HG03565 (cell line): ENCODE measurements around the gene PPP1R15B.

Source experiments
- ATAC-seq: cut with Tn5 transposase; IDR thresholded peaks from one replicate; pipeline ENCODE4 v1.9.1; 2021; ENCODE audit warnings: mild to moderate bottlenecking, moderate library complexity; ENCODE audit not compliant: unreplicated experiment

Gene PPP1R15B

GRCh38 chr1:204367956-204368355 lies 43.7 kb downstream of the PPP1R15B start:
- no peak for ATAC-seq

GRCh38 chr1:204367193-204367858 lies 44.3 kb downstream of the PPP1R15B start:
- ATAC-seq, result no peak

GRCh38 chr1:204366759-204367158 lies 44.9 kb downstream of the PPP1R15B start:
- ATAC-seq, result no peak

GRCh38 chr1:204363335-204364114 lies 48.1 kb downstream of the PPP1R15B start:
- ATAC-seq, result peak; percentile 69

- ATAC-seq, result no peak
Observed at GRCh38 chr1:204362984-204363334, 48.7 kb downstream of the PPP1R15B start.

- no peak for ATAC-seq
Observed at GRCh38 chr1:204361781-204362180, 49.8 kb downstream of the PPP1R15B start.

GRCh38 chr1:204361341-204361771 lies 50.3 kb downstream of the PPP1R15B start:
- ATAC-seq, result no peak

- ATAC-seq, result no peak
Observed at GRCh38 chr1:204360314-204360713, 51.3 kb downstream of the PPP1R15B start.

- ATAC-seq, result no peak
Observed at GRCh38 chr1:204359474-204360255, 52.0 kb downstream of the PPP1R15B start, which contains the start of gene PLEKHA6. PLEKHA6 (minus strand) TSS chr1:204359929; CDS start chr1:204273727, 86,202 bp downstream.

GRCh38 chr1:204359131-204359473 lies 52.5 kb downstream of the PPP1R15B start:
- no peak for ATAC-seq

- ATAC-seq, result no peak
Observed at GRCh38 chr1:204358605-204359004, 53.0 kb downstream of the PPP1R15B start.

GRCh38 chr1:204357551-204358490 lies 53.8 kb downstream of the PPP1R15B start:
- ATAC-seq, result no peak

GRCh38 chr1:204356997-204357396 lies 54.6 kb downstream of the PPP1R15B start:
- no peak for ATAC-seq

- no peak for ATAC-seq
Observed at GRCh38 chr1:204355913-204356312, 55.7 kb downstream of the PPP1R15B start.

- no peak for ATAC-seq
Observed at GRCh38 chr1:204354579-204354978, 57.0 kb downstream of the PPP1R15B start.
